ENCODE results near the gene CHN2. TPM values are rescaled to one million over a fixed set of nuclear protein-coding genes. Genes with fewer than 3 reads are reported as not detected.

The CHN2 gene
- polyA plus RNA-seq, 1 experiment, result not detected

DNA sequence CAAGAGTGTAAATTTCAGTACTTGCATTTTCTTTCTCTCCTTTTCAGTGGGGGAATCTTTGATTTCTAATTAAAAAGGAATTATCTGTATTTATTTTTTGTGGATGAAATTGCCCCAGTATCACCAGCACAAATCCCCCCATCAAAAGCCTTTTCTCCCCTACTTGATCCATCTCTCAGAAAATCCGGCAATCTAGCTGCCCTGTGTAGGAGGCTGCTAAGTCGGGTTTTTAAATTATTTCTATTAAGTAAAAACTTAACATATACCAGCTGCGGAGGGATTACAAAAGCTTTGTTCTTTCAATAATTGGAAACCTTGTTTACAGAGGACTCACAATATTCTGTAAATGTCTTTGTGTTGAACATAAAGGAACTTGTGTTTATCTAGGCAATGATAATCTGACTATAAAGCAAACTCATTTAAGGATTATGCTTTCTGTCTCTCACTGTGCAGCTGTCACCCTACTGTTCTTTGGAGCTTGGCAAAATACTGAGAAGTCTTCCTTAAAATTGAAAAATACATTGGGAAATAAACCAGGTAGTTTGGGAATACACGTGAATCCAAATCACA, 191.7 kb downstream of the CHN2 start:
- POLR2A ChIA-PET, result no interaction called here
- Histone ChIP-seq H3K27ac (ENCODE audit: low read depth, low read length) (no peak overlapping the region), H3K27me3 (ENCODE audit: control insufficient read depth, insufficient read depth, low read length) (no peaks in the 10 kb centered on the region), H3K9me3 (ENCODE audit: control insufficient read depth, insufficient read depth, low read length) (no peaks in the 10 kb centered on the region), H3K4me3 (ENCODE audit: low read depth, low read length) (no peak overlapping the region)
- TF ChIP-seq, protein P1, sequence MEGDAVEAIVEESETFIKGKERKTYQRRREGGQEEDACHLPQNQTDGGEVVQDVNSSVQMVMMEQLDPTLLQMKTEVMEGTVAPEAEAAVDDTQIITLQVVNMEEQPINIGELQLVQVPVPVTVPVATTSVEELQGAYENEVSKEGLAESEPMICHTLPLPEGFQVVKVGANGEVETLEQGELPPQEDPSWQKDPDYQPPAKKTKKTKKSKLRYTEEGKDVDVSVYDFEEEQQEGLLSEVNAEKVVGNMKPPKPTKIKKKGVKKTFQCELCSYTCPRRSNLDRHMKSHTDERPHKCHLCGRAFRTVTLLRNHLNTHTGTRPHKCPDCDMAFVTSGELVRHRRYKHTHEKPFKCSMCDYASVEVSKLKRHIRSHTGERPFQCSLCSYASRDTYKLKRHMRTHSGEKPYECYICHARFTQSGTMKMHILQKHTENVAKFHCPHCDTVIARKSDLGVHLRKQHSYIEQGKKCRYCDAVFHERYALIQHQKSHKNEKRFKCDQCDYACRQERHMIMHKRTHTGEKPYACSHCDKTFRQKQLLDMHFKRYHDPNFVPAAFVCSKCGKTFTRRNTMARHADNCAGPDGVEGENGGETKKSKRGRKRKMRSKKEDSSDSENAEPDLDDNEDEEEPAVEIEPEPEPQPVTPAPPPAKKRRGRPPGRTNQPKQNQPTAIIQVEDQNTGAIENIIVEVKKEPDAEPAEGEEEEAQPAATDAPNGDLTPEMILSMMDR (IDR thresholded peaks at IDR 0.05; ENCODE audit: low read depth, low read length), result no peak
- CTCF ChIA-PET, result no interaction called here
- no peak for DNase-seq (ENCODE audit: low read depth, low spot score)

DNA sequence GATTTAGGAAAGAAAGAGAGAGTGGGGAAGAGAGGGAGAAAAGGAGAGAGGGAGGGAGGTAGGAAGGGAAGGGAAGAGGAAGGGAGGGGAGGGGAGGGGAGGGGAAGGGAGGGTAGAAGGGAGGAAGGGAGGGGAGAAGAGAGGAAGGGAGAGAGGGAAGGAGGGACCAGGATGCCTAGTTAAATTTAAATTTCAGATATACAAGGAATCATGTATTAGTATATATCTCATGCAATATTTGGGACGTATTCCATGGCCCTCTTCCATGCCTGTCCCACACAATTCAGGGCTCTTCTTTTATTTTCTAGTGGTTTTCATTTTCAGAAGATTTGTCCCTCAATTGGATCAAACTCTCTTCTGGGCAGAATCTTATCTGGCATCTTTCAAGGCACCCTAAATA, 196.7 kb downstream of the CHN2 start:
- no peak for DNase-seq (ENCODE audit: low read depth, low spot score)
- no peaks in the 10 kb centered on the region for H3K9me3 ChIP-seq (ENCODE audit: control insufficient read depth, insufficient read depth, low read length)
- no peaks in the 10 kb centered on the region for H3K27me3 ChIP-seq (ENCODE audit: control insufficient read depth, insufficient read depth, low read length)
- CTCF ChIA-PET, result no interaction called here
- POLR2A ChIA-PET, result no interaction called here
- no peak overlapping the region for H3K27ac ChIP-seq (ENCODE audit: low read depth, low read length)
- H3K4me3 ChIP-seq (ENCODE audit: low read depth, low read length), result no peak overlapping the region
- TF ChIP-seq, protein P1 (IDR thresholded peaks at IDR 0.05; ENCODE audit: low read depth, low read length), result no peak

DNA sequence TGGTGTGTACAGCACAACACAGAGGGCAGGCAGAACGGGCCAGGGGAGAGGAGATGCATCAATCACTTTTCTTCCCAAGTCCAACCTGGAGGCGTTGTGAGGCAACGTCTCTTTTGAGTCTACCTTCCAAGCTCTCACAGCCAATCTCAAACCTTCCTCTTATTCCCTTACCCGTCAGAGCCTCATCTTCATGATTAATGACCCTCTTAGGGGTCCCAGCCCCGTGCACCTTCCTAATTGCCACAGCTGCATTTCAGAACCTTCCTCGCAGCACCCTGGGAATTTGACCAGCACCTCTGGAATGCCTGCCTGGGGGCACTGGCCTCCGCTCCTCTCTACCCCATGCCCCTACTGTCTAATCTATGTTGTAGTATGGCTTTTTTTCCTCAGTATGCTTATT, 199.7 kb downstream of the CHN2 start:
- POLR2A ChIA-PET, result no interaction called here
- Histone ChIP-seq H3K9me3 (ENCODE audit: control insufficient read depth, insufficient read depth, low read length) (no peaks in the 10 kb centered on the region), H3K27ac (ENCODE audit: low read depth, low read length) (no peak overlapping the region), H3K4me3 (ENCODE audit: low read depth, low read length) (no peak overlapping the region), H3K27me3 (ENCODE audit: control insufficient read depth, insufficient read depth, low read length) (no peaks in the 10 kb centered on the region)
- CTCF ChIA-PET, result no interaction called here
- TF ChIP-seq, protein P1 (IDR thresholded peaks at IDR 0.05; ENCODE audit: low read depth, low read length), result no peak
- no peak for DNase-seq (ENCODE audit: low read depth, low spot score)

DNA sequence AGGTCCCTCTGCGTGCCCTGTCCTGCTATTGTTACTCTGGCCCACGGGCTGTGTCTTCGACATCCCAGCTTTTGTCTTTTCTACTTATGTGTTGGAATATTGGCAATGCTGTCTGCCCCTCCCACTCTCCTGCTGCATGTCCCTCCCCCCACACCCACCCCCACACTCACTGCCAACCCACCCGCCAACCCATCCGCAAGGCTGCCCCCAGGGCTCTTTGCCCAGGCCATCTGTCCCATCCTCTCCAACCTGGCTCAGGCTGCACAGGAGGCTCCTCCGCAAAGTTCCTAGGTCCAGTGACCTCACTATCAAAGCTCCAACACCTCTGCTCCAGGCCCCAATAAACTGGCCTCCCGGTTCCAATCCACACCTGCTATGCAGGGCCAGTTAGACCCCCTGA, 202.0 kb downstream of the CHN2 start:
- no peaks in the 10 kb centered on the region for H3K27me3 ChIP-seq (ENCODE audit: control insufficient read depth, insufficient read depth, low read length)
- no peak overlapping the region for H3K27ac ChIP-seq (ENCODE audit: low read depth, low read length)
- ChIA-PET CTCF (interaction anchor here (0.6 to 1.8 kb wide), 4 partner anchors 13 to 474 kb away, joined by 4 to 6 read pairs (median 4); no protein-coding TSS in a partner anchor), POLR2A (no interaction called here)
- no peaks in the 10 kb centered on the region for H3K9me3 ChIP-seq (ENCODE audit: control insufficient read depth, insufficient read depth, low read length)
- no peak for DNase-seq (ENCODE audit: low read depth, low spot score)
- TF ChIP-seq, protein P1 (IDR thresholded peaks at IDR 0.05; ENCODE audit: low read depth, low read length), result no peak
- no peak overlapping the region for H3K4me3 ChIP-seq (ENCODE audit: low read depth, low read length)

DNA sequence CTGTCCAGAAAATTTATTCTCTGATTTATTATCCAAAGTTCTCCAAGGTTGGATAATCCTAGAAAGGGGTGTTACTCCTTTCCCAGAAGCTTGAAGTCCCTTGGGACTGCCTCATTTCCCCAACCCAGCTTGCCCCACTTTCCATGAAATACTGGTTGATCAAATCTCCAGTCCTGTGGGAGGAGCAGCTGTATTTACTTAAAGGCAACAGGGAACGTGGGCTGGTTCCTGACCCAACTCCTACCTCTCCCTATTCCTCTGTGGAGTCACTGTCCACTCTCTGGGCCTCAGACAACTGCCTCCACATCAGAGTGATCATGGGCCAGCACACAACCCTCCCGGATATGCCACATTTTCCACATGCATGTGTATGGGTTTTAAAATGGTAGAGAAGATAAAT, 202.8 kb downstream of the CHN2 start:
- DNase-seq (ENCODE audit: low read depth, low spot score), result no peak
- ChIA-PET CTCF (interaction anchor here (1.1 to 1.8 kb wide), 3 partner anchors 12 to 475 kb away, joined by 4 to 6 read pairs (median 5); no protein-coding TSS in a partner anchor), POLR2A (no interaction called here)
- no peak overlapping the region for H3K4me3 ChIP-seq (ENCODE audit: low read depth, low read length)
- no peak overlapping the region for H3K27ac ChIP-seq (ENCODE audit: low read depth, low read length)
- TF ChIP-seq, protein P1 (IDR thresholded peaks at IDR 0.05; ENCODE audit: low read depth, low read length), result no peak
- no peaks in the 10 kb centered on the region for H3K9me3 ChIP-seq (ENCODE audit: control insufficient read depth, insufficient read depth, low read length)
- peaks cover 3% of the 10 kb centered on the region for H3K27me3 ChIP-seq (ENCODE audit: control insufficient read depth, insufficient read depth, low read length)

All from AG04450 (cell line).